ENCODE data around the gene KLHL21.
"Not testable (repeated sequence)": the region's sequence is repeated elsewhere in the genome, so short reads cannot be mapped to it uniquely, and the experiment has no call there.

The KLHL21 gene

GRCh38 chr1:6584126-6585080, 18.3 kb downstream of the KLHL21 start:
- DNase-seq (ENCODE audit: low read depth, low spot score): no peak

GRCh38 chr1:6582370-6582769, 20.3 kb downstream of the KLHL21 start:
- no peak for DNase-seq (ENCODE audit: low read depth, low spot score)

- no peak for DNase-seq (ENCODE audit: low read depth, low spot score)
These were observed 20.9 kb downstream of the KLHL21 start for GRCh38 chr1:6581561-6582305.

- DNase-seq (ENCODE audit: low read depth, low spot score): no peak
These were observed 21.9 kb downstream of the KLHL21 start for GRCh38 chr1:6580593-6581409.

GRCh38 chr1:6580119-6580592, 22.5 kb downstream of the KLHL21 start:
- DNase-seq (ENCODE audit: low read depth, low spot score): no peak

- DNase-seq (ENCODE audit: low read depth, low spot score): peak; percentile 91
These were observed 23.1 kb downstream of the KLHL21 start, which contains the start of gene ZBTB48 for GRCh38 chr1:6579374-6580118. Gene ZBTB48, plus strand, starts transcription at chr1:6579994. Its CDS starts 616 bp downstream, at chr1:6580610.

- DNase-seq (ENCODE audit: low read depth, low spot score): no peak
These were observed 23.9 kb downstream of the KLHL21 start for GRCh38 chr1:6578624-6579373.

- DNase-seq (ENCODE audit: low read depth, low spot score): no peak
These were observed 24.7 kb downstream of the KLHL21 start for GRCh38 chr1:6577831-6578525.

- no peak for DNase-seq (ENCODE audit: low read depth, low spot score)
These were observed 27.9 kb downstream of the KLHL21 start for GRCh38 chr1:6574818-6575217.

GRCh38 chr1:6574025-6574620, 28.5 kb downstream of the KLHL21 start:
- DNase-seq (ENCODE audit: low read depth, low spot score): no peak

- no peak for DNase-seq (ENCODE audit: low read depth, low spot score)
These were observed 29.9 kb downstream of the KLHL21 start for GRCh38 chr1:6572653-6573383.

GRCh38 chr1:6570987-6571386, 31.7 kb downstream of the KLHL21 start:
- no peak for DNase-seq (ENCODE audit: low read depth, low spot score)

GRCh38 chr1:6570100-6570499, 32.6 kb downstream of the KLHL21 start:
- no peak for DNase-seq (ENCODE audit: low read depth, low spot score)

GRCh38 chr1:6569033-6569432, 33.6 kb downstream of the KLHL21 start:
- no peak for DNase-seq (ENCODE audit: low read depth, low spot score)

- DNase-seq (ENCODE audit: low read depth, low spot score): no peak
These were observed 42.4 kb downstream of the KLHL21 start for GRCh38 chr1:6560267-6560666.

- DNase-seq (ENCODE audit: low read depth, low spot score): not testable (repeated sequence)
These were observed 43.5 kb downstream of the KLHL21 start for GRCh38 chr1:6559161-6559560.

- DNase-seq (ENCODE audit: low read depth, low spot score): no peak
These were observed 45.1 kb downstream of the KLHL21 start for GRCh38 chr1:6557597-6557996.
